Mesendoderm (in vitro differentiated cells): Measurements from ENCODE around the gene RNF175.

ENCODE experiments used
- DNase-seq: peaks from one replicate; pipeline ENCODE4 v3.0.0; 2013
- H2AK5ac ChIP-seq: 2 replicates; pipeline ENCODE4 v1.6.1; 2013; ENCODE audit warnings: low read length, inconsistent platforms
- H2BK120ac ChIP-seq: 2 replicates; pipeline ENCODE4 v1.6.1; 2013; ENCODE audit warnings: low read depth, mild to moderate bottlenecking, low read length, moderate library complexity, mixed read lengths
- H2BK15ac ChIP-seq: replicated peaks from 2 replicates; pipeline ENCODE4 v1.6.1; 2013; ENCODE audit warnings: low read depth, mild to moderate bottlenecking, moderate library complexity
- H2BK5ac ChIP-seq: 2 replicates; pipeline ENCODE4 v1.6.1; 2013; ENCODE audit warnings: low read length, inconsistent platforms
- H3K18ac ChIP-seq: 2 replicates; pipeline ENCODE4 v1.6.1; 2013; ENCODE audit warnings: mild to moderate bottlenecking, low read length, mixed read lengths
- H3K23ac ChIP-seq: one replicate; pipeline ENCODE4 v1.6.1; 2013; ENCODE audit warnings: low read length
- H3K27ac ChIP-seq: 2 replicates; pipeline ENCODE4 v1.5.1; 2013; ENCODE audit warnings: low read depth, mild to moderate bottlenecking, inconsistent platforms, low read length, moderate library complexity
- H3K27me3 ChIP-seq: 2 replicates; pipeline ENCODE4 v1.6.1; 2013; ENCODE audit warnings: low read length, control low read depth, mild to moderate bottlenecking, inconsistent platforms; ENCODE audit not compliant: insufficient read depth, poor library complexity
- H3K36me3 ChIP-seq: 2 replicates; pipeline ENCODE4 v1.6.1; 2013; ENCODE audit warnings: low read length, inconsistent platforms; ENCODE audit not compliant: control insufficient read depth, insufficient read depth
- H3K4ac ChIP-seq: one replicate; pipeline ENCODE4 v1.6.1; 2013; ENCODE audit warnings: low read depth, mild to moderate bottlenecking, low read length, moderate library complexity
- H3K4me1 ChIP-seq: 2 replicates; pipeline ENCODE4 v1.6.1; 2013; ENCODE audit warnings: low read depth, low read length, inconsistent platforms; ENCODE audit not compliant: control insufficient read depth
- H3K4me2 ChIP-seq: 2 replicates; pipeline ENCODE4 v1.6.1; 2013; ENCODE audit warnings: low read length
- H3K4me3 ChIP-seq: 2 replicates; pipeline ENCODE4 v1.5.1; 2013; ENCODE audit warnings: mild to moderate bottlenecking, low read length
- H3K56ac ChIP-seq: one replicate; pipeline ENCODE4 v1.6.1; 2013; ENCODE audit warnings: low read length
- H3K79me1 ChIP-seq: 2 replicates; pipeline ENCODE4 v1.6.1; 2013; ENCODE audit warnings: low read length, inconsistent platforms
- H3K79me2 ChIP-seq: 2 replicates; pipeline ENCODE4 v1.6.1; 2013; ENCODE audit warnings: mild to moderate bottlenecking, low read length; ENCODE audit not compliant: control insufficient read depth, insufficient read depth
- H3K9ac ChIP-seq: 2 replicates; pipeline ENCODE4 v1.6.1; 2013; ENCODE audit warnings: low read length, inconsistent platforms
- H4K5ac ChIP-seq: one replicate; pipeline ENCODE4 v1.6.1; 2013; ENCODE audit warnings: low read length
- H4K8ac ChIP-seq: one replicate; pipeline ENCODE4 v1.6.1; 2013; ENCODE audit warnings: low read depth, mild to moderate bottlenecking, control low read depth, low read length, moderate library complexity
- WGBS: extraction: QIAGEN DNeasy Blood & Tissue Kit; methylation state at CpG from one replicate; pipeline ENCODE4 v1.1.7; 2013; ENCODE audit warnings: low lambda C conversion rate, missing lambda C conversion rate; ENCODE audit not compliant: insufficient coverage; ENCODE audit errors: extremely low coverage; 5-methylcytosine and 5-hydroxymethylcytosine counted together

Gene RNF175

DNA sequence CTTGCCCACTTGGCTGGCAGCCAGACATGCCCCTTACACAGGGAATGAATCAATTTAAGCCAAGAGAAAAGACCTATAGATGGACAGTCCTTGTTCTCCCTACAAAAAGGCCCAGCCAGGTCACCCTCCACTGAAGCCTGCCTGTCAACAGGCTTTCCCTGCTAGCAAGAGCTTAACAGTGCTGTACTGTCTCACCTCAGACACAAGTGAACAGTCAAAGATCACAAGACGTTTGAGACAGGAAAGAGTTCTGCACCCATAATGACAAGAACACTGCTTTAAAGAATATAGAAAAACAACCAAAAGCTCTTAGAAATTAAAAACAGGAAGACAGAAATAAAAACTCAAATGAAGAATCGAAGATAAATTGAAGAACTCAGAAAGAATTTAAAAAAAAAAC lies 4.6 kb downstream of the RNF175 start:
- DNase-seq = no peak
- no peak overlapping the region for H2BK15ac ChIP-seq
- H3K36me3 ChIP-seq = no peaks in the 10 kb centered on the region

DNA sequence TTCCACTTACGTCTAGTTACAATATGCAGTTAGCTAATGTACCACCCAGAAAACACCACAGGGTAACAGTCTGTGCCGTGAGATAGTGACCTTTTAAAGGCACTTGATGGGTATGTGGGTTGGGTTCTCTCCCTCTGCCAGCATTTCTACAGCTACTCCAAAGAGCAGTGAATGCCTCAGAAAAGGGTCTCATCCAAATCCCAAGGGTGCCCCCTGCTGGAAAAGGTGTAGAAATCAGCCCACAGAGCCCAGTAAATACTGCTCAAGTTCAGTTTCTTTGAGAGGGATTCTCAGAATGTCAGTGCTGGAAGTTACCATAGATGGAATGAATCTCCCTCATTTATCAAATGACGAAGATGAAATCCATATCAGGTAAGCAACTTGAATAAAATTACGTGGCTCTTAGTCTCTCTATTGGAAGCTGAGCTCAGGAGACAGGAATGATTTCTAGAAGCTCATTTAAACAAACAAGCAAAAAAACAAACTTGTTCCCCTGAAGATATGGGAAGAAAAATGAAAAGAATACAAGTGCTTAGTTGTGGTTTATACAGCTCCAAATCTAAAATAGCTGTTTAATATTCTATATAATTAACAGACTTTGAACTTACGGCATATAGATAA lies 9.5 kb downstream of the RNF175 start:
- Histone ChIP-seq H3K4me3 (no peak overlapping the region), H2AK5ac (no peak overlapping the region), H3K79me1 (no peaks in the 10 kb centered on the region), H3K36me3 (no peaks in the 10 kb centered on the region), H2BK5ac (no peak overlapping the region), H2BK120ac (no peak overlapping the region), H2BK15ac (no peak overlapping the region), H3K79me2 (no peaks in the 10 kb centered on the region), H3K9ac (no peak overlapping the region), H3K27ac (no peak overlapping the region), H3K23ac (no peak overlapping the region), H4K8ac (no peak overlapping the region), H3K27me3 (no peaks in the 10 kb centered on the region), H3K4me2 (no peak overlapping the region), H4K5ac (no peak overlapping the region), H3K56ac (no peak overlapping the region), H3K18ac (no peak overlapping the region), H3K4me1 (no peaks in the 10 kb centered on the region), H3K4ac (no peak overlapping the region)
- peak; percentile 93 for DNase-seq
- WGBS = no CpG with 5 or more reads among the region's 5 CpGs

More for the DNA sequence above, 4.6 kb downstream of the RNF175 start:
- H3K9ac ChIP-seq = no peak overlapping the region
- no peak overlapping the region for H2BK5ac ChIP-seq
- H3K27ac ChIP-seq = no peak overlapping the region
- no peak overlapping the region for H4K8ac ChIP-seq
- no peak overlapping the region for H3K4ac ChIP-seq
- no peak overlapping the region for H3K4me3 ChIP-seq
- peaks cover 2% of the 10 kb centered on the region for H3K79me1 ChIP-seq
- no peak overlapping the region for H3K4me2 ChIP-seq
- no peak overlapping the region for H3K18ac ChIP-seq
- no peak overlapping the region for H3K23ac ChIP-seq
- no peak overlapping the region for H4K5ac ChIP-seq
- no peaks in the 10 kb centered on the region for H3K27me3 ChIP-seq
- WGBS = no CpG with 5 or more reads among the region's 2 CpGs
- no peak overlapping the region for H2BK120ac ChIP-seq
- no peaks in the 10 kb centered on the region for H3K79me2 ChIP-seq
- peaks cover 13% of the 10 kb centered on the region for H3K4me1 ChIP-seq
- no peak overlapping the region for H3K56ac ChIP-seq
- H2AK5ac ChIP-seq = no peak overlapping the region

GRCh38 chr4:153748378-153748777 lies 11.4 kb downstream of the RNF175 start:
- no peaks in the 10 kb centered on the region for H3K79me2 ChIP-seq
- no CpG with 5 or more reads among the region's 6 CpGs for WGBS

GRCh38 chr4:153747406-153747955 lies 12.3 kb downstream of the RNF175 start:
- Histone ChIP-seq H3K36me3 (no peaks in the 10 kb centered on the region), H3K18ac (no peak overlapping the region), H2BK15ac (no peak overlapping the region), H3K4me2 (no peak overlapping the region), H3K27me3 (no peaks in the 10 kb centered on the region), H3K4me3 (no peak overlapping the region), H3K79me1 (no peaks in the 10 kb centered on the region), H3K56ac (no peak overlapping the region), H3K4ac (no peak overlapping the region), H2BK5ac (no peak overlapping the region), H2AK5ac (no peak overlapping the region), H4K8ac (no peak overlapping the region), H3K79me2 (no peaks in the 10 kb centered on the region), H2BK120ac (no peak overlapping the region), H3K27ac (no peak overlapping the region), H4K5ac (no peak overlapping the region), H3K4me1 (no peaks in the 10 kb centered on the region), H3K9ac (no peak overlapping the region), H3K23ac (no peak overlapping the region)
- no CpG with 5 or more reads among the region's 4 CpGs for WGBS
- DNase-seq = no peak

More at GRCh38 chr4:153748378-153748777, 11.4 kb downstream of the RNF175 start:
- Histone ChIP-seq H3K18ac (no peak overlapping the region), H2BK5ac (no peak overlapping the region), H3K4me3 (no peak overlapping the region), H3K4me1 (no peaks in the 10 kb centered on the region), H3K79me1 (no peaks in the 10 kb centered on the region), H3K56ac (no peak overlapping the region), H3K4me2 (no peak overlapping the region), H3K27ac (no peak overlapping the region), H4K8ac (no peak overlapping the region), H2AK5ac (no peak overlapping the region), H2BK15ac (no peak overlapping the region), H4K5ac (no peak overlapping the region), H3K27me3 (no peaks in the 10 kb centered on the region), H3K4ac (no peak overlapping the region), H3K23ac (no peak overlapping the region), H2BK120ac (no peak overlapping the region), H3K36me3 (no peaks in the 10 kb centered on the region), H3K9ac (no peak overlapping the region)
- DNase-seq = no peak

GRCh38 chr4:153745651-153746050 lies 14.2 kb downstream of the RNF175 start:
- H2BK15ac ChIP-seq = no peak overlapping the region
- no peak overlapping the region for H4K5ac ChIP-seq
- no peaks in the 10 kb centered on the region for H3K27me3 ChIP-seq
- no peak overlapping the region for H2BK120ac ChIP-seq
- no peak overlapping the region for H2AK5ac ChIP-seq
- no peak overlapping the region for H3K4me3 ChIP-seq
- H3K4me1 ChIP-seq = no peaks in the 10 kb centered on the region
- H3K4ac ChIP-seq = no peak overlapping the region
- H3K56ac ChIP-seq = no peak overlapping the region
- H3K27ac ChIP-seq = no peak overlapping the region
- no peaks in the 10 kb centered on the region for H3K79me1 ChIP-seq
- no peak overlapping the region for H3K9ac ChIP-seq
- H3K79me2 ChIP-seq = no peaks in the 10 kb centered on the region
- DNase-seq = no peak
- H2BK5ac ChIP-seq = no peak overlapping the region
- H4K8ac ChIP-seq = no peak overlapping the region
- no peaks in the 10 kb centered on the region for H3K36me3 ChIP-seq
- H3K23ac ChIP-seq = no peak overlapping the region
- H3K4me2 ChIP-seq = no peak overlapping the region
- no peak overlapping the region for H3K18ac ChIP-seq

- no peak overlapping the region for H4K8ac ChIP-seq
- H3K4me3 ChIP-seq = no peak overlapping the region
- H3K18ac ChIP-seq = no peak overlapping the region
- no peak overlapping the region for H2BK15ac ChIP-seq
- H3K4ac ChIP-seq = no peak overlapping the region
- H2AK5ac ChIP-seq = no peak overlapping the region
- no peaks in the 10 kb centered on the region for H3K79me1 ChIP-seq
- H3K4me1 ChIP-seq = no peaks in the 10 kb centered on the region
- H3K27me3 ChIP-seq = no peaks in the 10 kb centered on the region
- DNase-seq = no peak
- no peak overlapping the region for H3K4me2 ChIP-seq
- H3K56ac ChIP-seq = no peak overlapping the region
- H2BK120ac ChIP-seq = no peak overlapping the region
- no peak overlapping the region for H2BK5ac ChIP-seq
- no peak overlapping the region for H3K23ac ChIP-seq
- H4K5ac ChIP-seq = no peak overlapping the region
- WGBS = no CpG with 5 or more reads among the region's 2 CpGs
- H3K9ac ChIP-seq = no peak overlapping the region
- no peaks in the 10 kb centered on the region for H3K36me3 ChIP-seq
- H3K79me2 ChIP-seq = no peaks in the 10 kb centered on the region
- no peak overlapping the region for H3K27ac ChIP-seq
Measured at GRCh38 chr4:153741541-153741940, 18.3 kb downstream of the RNF175 start.
